GM20000 (cell line): ENCODE data around the gene STOML1.
A peak's percentile ranks its signal among the peaks of the same experiment; 100 is the strongest.

Experiments used
- DNase-seq: peaks from one replicate; pipeline ENCODE4 v3.0.0; 2012; ENCODE audit warnings: low spot score
- CTCF ChIP-seq: IDR thresholded peaks from 2 replicates; pipeline ENCODE4 v1.5.1; 2012; ENCODE audit warnings: mild to moderate bottlenecking, control low read depth; ENCODE audit errors: extremely low read depth, missing control alignments

The STOML1 gene

GRCh38 chr15:74036271-74037170 lies 44.4 kb upstream of the STOML1 start:
- TF ChIP-seq CTCF = peak; percentile 5
- DNase-seq = no peak

GRCh38 chr15:74035121-74036017 lies 43.3 kb upstream of the STOML1 start:
- TF ChIP-seq CTCF = no peak
- DNase-seq = no peak

GRCh38 chr15:74034206-74034755 lies 42.2 kb upstream of the STOML1 start:
- TF ChIP-seq CTCF = no peak
- DNase-seq = no peak

- no peak for DNase-seq
- no peak for TF ChIP-seq CTCF
Observed at GRCh38 chr15:74032606-74033561, 40.8 kb upstream of the STOML1 start.

GRCh38 chr15:74032046-74032445 lies 40.0 kb upstream of the STOML1 start:
- no peak for TF ChIP-seq CTCF
- no peak for DNase-seq

- DNase-seq = no peak
- TF ChIP-seq CTCF = no peak
Observed at GRCh38 chr15:74028646-74029045, 36.6 kb upstream of the STOML1 start.
